ENCODE results near the gene RAC2. TPM values are rescaled to one million over a fixed set of nuclear protein-coding genes. Genes with fewer than 3 reads are reported as not detected.
"Not testable (repeated sequence)": the region's sequence is repeated elsewhere in the genome, so short reads cannot be mapped to it uniquely, and the experiment has no call there.

Gene RAC2
- total and polyA plus RNA-seq, 7 donors, result 0.90 to 5.0 (median 2.3) TPM

DNA sequence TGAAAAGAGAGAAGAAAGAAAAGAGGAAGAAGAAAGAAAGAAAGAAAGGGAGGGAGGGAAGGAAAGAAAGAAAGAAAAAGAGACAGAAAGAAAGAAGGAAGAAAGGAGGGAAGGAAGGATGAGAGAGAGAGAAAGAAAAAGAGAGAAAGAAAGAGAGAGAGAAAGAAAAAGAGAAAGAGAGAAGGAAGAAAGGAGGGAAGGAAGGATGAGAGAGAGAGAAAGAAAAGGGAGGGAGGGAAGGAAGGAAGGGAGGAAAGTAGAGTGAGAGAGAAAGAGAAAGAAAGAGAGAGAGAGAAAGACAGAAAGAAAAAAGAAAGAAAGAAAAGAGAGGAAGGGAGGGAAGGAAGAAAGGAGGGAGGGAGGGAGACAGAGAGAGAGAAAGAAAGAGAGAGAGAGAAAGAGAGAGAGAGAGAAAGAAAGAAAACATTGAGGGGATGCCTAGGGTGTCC, 11.5 kb upstream of the RAC2 start:
- DNase-seq, result no peak
- intact Hi-C loops (cut with DNase I), result no loop called here
- ATAC-seq, result no peak
- Histone ChIP-seq H3K27ac (no peak overlapping the region), H3K27me3 (ENCODE audit: insufficient read depth in 3 of 3, low read length in 2 of 3) (peaks cover 5 to 67% (median 7%) of the 10 kb centered on the region in 3 donors), H3K9me3 (no peaks in the 10 kb centered on the region), H3K36me3 (ENCODE audit: insufficient read depth in 1 of 2, low read depth in 1 of 2) (no peaks in the 10 kb centered on the region), H3K4me3 (no peak overlapping the region), H3K4me1 (no peaks in the 10 kb centered on the region)
- TF ChIP-seq, protein P1, sequence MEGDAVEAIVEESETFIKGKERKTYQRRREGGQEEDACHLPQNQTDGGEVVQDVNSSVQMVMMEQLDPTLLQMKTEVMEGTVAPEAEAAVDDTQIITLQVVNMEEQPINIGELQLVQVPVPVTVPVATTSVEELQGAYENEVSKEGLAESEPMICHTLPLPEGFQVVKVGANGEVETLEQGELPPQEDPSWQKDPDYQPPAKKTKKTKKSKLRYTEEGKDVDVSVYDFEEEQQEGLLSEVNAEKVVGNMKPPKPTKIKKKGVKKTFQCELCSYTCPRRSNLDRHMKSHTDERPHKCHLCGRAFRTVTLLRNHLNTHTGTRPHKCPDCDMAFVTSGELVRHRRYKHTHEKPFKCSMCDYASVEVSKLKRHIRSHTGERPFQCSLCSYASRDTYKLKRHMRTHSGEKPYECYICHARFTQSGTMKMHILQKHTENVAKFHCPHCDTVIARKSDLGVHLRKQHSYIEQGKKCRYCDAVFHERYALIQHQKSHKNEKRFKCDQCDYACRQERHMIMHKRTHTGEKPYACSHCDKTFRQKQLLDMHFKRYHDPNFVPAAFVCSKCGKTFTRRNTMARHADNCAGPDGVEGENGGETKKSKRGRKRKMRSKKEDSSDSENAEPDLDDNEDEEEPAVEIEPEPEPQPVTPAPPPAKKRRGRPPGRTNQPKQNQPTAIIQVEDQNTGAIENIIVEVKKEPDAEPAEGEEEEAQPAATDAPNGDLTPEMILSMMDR (IDR thresholded peaks at IDR 0.05), result no peak

DNA sequence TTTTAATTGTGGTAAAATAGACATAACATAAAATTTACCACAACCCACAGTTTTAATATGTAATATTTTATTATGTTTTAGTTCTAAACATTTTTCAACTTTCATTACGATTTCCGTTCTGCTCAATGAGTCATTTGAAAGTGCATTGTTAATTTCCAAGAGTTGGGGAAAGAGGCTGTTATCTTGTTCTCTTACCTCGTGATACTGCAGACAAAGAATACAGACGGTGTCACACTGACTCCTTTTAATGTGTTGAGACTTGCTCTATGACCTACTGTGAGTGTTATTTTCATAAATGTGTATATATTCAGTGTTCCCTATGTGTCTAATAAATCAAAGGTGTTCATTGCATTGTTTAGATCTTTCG, 10.8 kb upstream of the RAC2 start:
- no peaks in the 10 kb centered on the region for H3K9me3 ChIP-seq

DNA sequence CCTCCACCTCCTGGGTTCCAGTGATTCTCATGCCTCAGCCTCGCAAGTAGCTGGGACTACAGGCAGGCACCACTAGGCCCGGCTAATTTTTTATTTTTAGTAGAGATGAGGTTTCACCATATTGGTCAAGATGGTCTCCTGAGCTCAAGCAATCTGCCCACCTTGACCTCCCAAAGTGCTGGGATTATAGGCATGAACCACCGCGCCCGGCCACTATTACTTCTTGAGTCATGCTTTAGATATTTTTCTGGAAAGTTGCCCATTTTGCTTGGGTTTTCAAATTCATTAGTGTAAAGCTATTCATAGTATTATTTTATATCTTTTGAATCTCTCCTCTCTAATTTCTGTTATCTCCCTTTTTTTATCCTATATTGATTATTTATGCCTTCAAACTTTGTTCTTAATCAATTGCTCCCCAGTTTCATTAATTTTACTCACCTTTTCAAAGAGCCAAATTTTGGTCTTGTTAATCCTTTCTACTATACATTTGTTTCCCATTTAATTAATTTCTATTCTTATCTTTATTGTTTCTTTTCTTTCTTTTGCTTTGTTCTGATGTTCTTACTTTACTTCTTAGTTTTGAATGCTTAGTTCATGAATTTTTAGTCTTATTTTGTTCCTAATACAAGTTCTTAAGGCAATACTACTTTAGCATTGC, 10.3 kb upstream of the RAC2 start:
- ATAC-seq (no peak), DNase-seq (no peak)
- no peaks in the 10 kb centered on the region for H3K9me3 ChIP-seq
- H3K4me1 ChIP-seq, result no peaks in the 10 kb centered on the region
- no peaks in the 10 kb centered on the region for H3K36me3 ChIP-seq (ENCODE audit: insufficient read depth in 1 of 2, low read depth in 1 of 2)
- intact Hi-C loops (cut with DNase I), result no loop called here
- H3K27me3 ChIP-seq (ENCODE audit: insufficient read depth in 3 of 3, low read length in 2 of 3), result peaks cover 5 to 64% (median 7%) of the 10 kb centered on the region in 3 donors
- no peak overlapping the region for H3K27ac ChIP-seq
- no peak overlapping the region for H3K4me3 ChIP-seq
- TF ChIP-seq, protein P1 (IDR thresholded peaks at IDR 0.05), result no peak
- 66 to 68% (median 67%) methylated on average over 5 of the region's 5 CpGs for WGBS, 3 donors

More for the DNA sequence above, 10.8 kb upstream of the RAC2 start:
- Histone ChIP-seq H3K36me3 (ENCODE audit: insufficient read depth in 1 of 2, low read depth in 1 of 2) (no peaks in the 10 kb centered on the region), H3K4me3 (no peak overlapping the region), H3K27me3 (ENCODE audit: insufficient read depth in 3 of 3, low read length in 2 of 3) (peaks cover 5 to 66% (median 7%) of the 10 kb centered on the region in 3 donors), H3K4me1 (no peaks in the 10 kb centered on the region), H3K27ac (no peak overlapping the region)
- DNase-seq, result no peak
- intact Hi-C loops (cut with DNase I), result no loop called here
- TF ChIP-seq, protein P1 (IDR thresholded peaks at IDR 0.05), result no peak
- no peak for ATAC-seq
- 68 to 72% (median 72%) methylated on average over 5 of the region's 5 CpGs for WGBS, 3 donors

DNA sequence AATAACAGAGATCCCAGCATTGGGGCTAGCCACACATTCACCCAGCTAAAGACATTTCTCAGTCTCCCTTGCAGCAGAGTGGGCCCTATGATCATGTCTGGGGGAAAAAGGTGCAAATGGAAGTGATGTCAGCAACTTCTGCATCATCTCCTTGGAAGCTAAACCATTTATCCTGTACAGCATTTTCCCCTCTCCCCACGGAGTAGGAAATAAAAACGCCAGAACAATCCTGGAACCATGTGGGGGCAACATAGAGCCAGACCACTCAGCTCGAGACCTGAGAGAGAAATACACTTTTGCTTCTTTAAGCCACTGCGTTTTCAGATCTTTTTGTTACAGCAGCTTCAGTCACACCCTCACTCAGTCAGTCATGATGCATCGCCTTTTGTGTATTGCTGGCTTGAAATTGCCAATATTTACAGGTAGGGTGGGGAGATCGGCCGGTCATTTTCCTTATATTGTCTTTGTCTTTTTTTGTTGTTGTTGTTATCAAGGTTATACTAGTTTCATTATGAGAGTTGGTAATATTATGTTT, 9.1 kb upstream of the RAC2 start:
- DNase-seq (no peak), ATAC-seq (no peak)
- Histone ChIP-seq H3K27me3 (ENCODE audit: insufficient read depth in 3 of 3, low read length in 2 of 3) (peaks cover under 1 to 55% (median 7%) of the 10 kb centered on the region in 3 donors), H3K4me3 (no peak overlapping the region), H3K4me1 (no peaks in the 10 kb centered on the region), H3K9me3 (no peaks in the 10 kb centered on the region), H3K27ac (no peak overlapping the region), H3K36me3 (ENCODE audit: insufficient read depth in 1 of 2, low read depth in 1 of 2) (no peaks in the 10 kb centered on the region)
- 41 to 48% (median 43%) methylated on average over 7 of the region's 7 CpGs for WGBS, 3 donors
- TF ChIP-seq, protein P1 (IDR thresholded peaks at IDR 0.05), result no peak
- intact Hi-C loops (cut with DNase I), result no loop called here

DNA sequence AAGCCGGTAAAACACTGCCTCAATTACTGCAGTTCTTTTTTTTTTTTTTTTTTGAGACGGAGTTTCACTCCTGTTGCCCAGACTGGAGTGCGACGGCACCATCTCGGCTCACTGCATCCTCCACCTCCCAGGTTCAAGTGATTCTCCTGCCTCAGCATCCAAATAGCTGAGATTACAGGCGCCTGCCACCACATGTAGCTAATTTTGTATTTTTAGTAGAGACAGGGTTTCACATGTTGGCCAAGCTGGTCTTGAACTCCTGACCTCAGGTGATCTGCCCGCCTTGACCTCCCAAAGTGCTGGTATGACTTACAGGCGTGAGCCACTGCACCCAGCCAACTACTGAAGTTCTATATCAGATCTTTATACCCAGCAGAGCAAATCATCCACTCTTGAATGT, 7.8 kb upstream of the RAC2 start:
- H3K9me3 ChIP-seq; intact Hi-C loops (cut with DNase I); H3K4me1 ChIP-seq; ATAC-seq; H3K36me3 ChIP-seq (ENCODE audit: insufficient read depth in 1 of 2, low read depth in 1 of 2); H3K4me3 ChIP-seq; H3K27ac ChIP-seq; DNase-seq: not testable (repeated sequence)
- WGBS, 3 donors, result 74 to 83% (median 75%) methylated on average over 7 to 8 of the region's 8 CpGs
- peaks cover 1 to 42% (median 2%) of the 10 kb centered on the region in 3 donors for H3K27me3 ChIP-seq (ENCODE audit: insufficient read depth in 3 of 3, low read length in 2 of 3)
